ENCODE results near the gene ATP13A4.

The ATP13A4 gene

DNA sequence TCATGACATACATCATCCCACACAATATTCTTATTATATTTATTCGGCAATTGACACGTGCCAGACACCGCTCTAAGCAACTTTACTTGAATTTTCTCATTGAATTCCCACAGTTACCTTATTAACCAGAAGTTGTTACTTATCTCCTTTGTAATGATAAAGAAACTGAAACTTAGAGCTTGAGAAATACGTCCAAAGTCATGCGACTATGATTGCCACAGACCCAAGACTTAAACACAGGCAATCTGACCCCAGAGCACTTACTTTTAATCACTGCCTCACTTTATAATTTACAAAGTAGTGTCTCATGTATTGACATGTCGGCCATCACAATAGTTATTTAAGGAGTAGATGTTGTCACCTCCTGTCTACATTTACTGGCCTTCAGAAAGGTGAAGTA, 64.7 kb downstream of the ATP13A4 start:
- no peak for DNase-seq

DNA sequence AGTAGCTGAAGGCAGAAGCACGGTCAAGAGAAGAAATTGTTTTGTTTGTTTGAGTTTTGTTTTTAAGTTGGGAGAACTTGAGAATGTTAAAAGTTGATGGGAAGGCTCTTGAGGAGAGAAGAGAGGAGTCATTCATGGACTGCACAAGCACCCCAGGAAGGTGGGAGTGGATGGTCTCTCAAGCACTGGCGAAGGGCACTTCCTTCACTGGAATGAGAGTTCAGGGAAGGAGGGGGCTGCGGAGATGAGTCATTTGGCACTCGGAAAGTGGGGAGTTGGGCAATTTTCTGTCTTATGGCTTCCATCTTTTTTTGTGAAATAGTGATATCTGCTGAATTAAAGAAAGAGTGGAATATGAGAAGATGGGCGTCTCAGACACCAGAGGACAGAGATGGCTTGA, 66.0 kb downstream of the ATP13A4 start:
- DNase-seq = no peak

DNA sequence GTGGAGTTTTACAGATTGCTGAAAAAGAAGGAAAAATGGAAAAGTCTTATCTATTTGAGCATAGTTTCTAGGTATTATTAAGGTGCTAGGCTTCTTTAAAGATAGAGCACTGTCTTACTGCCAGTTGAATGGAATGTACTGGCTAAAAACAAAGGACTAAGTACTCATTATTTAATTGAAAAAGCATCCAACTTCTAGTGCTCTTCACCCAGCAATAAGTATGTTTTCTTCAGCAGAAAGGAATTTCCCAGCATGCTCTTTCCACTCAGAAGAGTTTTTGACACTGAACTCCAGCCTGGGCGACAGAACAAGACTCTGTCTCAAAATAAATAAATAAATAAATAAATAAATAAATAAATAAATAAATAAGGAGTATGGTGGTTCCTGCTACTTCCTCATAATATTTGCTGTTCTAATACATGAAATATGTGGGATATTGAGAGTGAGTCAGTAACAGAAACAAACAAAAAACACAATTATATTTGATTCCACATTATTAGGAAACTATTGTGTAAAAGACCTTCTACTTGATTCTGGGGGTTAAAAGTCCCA, 70.6 kb downstream of the ATP13A4 start:
- no peak for DNase-seq

DNA sequence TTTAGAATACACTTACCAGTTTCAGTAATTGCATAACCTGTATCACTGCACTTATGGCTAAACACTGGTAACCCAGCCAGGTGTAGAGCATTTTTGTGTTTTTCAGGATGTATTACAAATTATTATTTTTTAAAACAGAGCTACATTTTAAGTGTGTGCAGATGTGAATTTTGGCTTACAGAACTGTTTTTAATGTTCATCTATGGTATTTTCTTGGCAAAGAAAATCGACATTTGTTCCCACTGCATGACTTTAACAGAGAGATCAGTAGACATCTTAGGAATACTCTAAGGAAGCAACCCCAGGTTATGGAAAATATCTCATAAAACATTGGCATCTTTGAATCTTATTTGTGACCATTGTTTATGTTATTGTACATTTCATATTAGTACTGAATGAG, 73.3 kb downstream of the ATP13A4 start:
- DNase-seq = no peak

DNA sequence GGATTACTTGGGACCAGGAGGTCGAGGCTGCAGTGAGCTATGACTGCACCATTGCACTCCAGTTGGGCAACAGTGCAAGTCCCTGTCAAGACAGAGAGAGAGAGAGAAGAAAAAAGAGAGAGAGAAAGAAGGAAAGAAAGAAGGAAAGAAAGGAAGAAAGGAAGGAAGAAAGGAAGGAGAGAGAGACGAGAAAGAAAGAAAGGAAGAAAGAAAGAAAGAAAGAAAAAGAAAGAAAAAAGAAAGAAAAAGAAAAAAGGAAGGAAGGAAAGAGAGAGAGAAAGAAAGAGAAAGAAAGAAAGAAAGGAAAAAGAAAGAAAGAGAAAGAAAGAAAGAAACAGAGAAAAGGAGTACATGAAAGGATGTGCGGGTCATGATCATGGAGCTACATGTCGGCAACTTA, 80.2 kb downstream of the ATP13A4 start:
- no peak for DNase-seq

DNA sequence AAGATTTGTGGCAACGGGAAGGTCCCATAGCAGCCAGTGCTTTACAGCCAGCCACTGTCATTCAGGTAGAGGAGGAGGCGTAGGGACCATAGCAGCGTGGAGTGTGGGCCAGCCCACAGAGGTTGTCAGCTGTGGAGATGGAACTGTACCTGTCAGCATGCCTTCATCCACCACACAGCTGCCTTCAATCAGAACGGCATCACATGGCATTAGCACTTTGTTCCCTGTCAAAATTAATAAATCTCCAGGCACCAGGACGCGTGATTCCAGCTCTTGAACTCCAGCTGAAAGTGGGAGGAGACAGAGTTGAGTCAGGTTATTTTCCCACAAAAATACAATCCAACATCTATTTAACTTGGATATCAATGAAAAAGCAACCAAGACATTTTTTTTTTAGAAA, 84.0 kb downstream of the ATP13A4 start:
- DNase-seq = no peak

DNA sequence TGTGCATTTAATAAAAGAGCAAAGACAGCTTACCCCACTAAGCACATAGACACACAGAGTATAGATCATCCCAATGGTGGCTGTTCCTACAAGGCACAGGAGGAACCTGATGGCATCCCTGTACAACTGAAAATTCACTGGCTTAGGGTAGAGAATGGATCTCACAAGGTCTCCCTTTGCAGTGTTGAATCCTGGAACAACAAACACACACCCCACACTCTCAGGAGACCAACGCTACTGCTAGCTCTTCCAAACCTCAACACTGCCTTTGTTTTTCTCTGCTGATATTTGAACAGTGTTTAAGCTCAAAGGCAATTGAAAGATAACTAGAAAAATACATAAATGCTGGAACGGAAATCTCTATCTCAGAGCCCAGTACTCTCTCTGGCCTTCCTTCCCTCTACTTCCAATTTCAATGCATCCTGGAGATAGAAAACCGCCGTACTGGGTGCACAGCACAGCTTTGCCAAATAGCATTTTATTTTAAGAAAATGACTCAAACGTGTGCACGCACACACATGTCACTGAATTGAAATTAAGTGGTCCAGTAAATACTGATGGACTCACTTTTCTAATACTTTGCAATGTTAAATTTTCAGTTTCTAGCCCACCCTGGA, 88.6 kb downstream of the ATP13A4 start:
- no peak for DNase-seq

DNA sequence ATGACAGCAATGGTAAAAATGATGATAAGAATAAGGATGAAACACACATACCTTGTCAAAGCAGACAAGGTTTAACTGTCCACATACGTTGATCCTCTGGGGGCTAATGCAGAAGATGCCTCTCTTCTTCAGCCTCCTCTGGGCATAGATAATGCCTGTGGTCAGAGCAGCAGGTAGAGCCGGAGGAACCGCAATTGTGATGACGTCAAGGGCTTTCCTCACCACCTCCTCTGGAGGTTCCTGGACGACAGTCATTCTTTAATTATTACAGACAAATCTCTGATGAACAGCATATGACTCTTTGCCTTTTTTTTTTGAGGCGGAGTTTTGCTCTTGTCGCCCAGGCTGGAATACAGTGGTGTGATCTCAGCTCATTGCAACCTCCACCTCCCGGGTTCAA, 89.8 kb downstream of the ATP13A4 start:
- no peak for DNase-seq

DNA sequence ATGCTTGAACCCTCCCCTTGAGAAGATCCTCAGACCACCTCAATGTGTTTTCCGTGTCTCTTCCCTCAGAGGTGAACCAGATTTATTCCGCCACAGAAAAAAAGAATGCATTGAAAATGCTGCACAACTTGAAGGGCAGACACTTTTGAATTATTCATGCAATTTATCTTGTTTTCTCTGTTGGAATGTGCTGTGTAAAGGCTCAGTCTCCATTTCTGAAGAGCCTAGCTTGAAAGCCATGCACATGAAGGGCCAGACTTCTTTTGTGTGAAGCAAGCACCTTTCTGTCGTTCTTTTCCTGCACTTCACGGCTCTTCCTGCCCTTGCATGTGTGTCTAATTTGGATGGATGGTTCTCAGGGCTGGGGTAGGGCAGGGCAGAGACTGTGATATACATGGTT, 97.2 kb downstream of the ATP13A4 start:
- DNase-seq = no peak

DNA sequence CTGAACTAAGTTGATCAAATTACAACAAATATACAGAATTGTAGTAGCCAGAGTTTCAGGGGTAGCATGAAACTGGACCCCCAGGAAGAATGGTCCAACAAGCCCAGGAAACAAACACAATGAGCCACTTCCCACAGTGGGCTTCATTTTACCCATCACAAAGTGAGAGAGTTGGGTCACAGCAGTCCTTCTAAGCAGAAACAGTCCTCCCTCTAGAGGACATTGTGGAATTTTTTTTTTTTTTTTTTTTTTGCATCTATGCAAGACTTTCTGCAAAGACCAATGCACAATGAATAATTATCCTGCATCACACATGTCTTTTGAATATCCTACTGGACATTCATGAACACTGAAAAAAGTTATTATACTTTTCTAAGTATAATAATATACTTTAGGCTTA, 102.4 kb downstream of the ATP13A4 start:
- DNase-seq = no peak

DNA sequence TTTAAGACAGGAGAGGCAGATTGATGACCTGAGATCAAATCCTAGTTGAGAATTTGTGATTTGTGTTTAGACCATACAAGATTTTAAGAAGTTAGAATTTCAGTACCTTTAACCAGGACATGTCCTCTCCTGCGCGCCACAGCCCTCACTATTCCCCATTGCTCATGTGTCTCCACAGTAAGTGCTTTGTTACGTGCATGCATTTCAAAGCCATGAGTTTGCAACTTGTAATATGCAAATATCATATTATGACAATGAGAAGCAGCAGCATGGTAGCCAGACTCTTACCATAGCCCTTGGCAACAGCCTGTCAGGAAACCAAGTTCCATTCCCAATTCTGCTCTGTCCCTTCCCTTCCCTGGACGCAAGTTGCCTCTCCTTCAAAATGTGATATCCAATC, 102.8 kb downstream of the ATP13A4 start:
- no peak for DNase-seq

DNA sequence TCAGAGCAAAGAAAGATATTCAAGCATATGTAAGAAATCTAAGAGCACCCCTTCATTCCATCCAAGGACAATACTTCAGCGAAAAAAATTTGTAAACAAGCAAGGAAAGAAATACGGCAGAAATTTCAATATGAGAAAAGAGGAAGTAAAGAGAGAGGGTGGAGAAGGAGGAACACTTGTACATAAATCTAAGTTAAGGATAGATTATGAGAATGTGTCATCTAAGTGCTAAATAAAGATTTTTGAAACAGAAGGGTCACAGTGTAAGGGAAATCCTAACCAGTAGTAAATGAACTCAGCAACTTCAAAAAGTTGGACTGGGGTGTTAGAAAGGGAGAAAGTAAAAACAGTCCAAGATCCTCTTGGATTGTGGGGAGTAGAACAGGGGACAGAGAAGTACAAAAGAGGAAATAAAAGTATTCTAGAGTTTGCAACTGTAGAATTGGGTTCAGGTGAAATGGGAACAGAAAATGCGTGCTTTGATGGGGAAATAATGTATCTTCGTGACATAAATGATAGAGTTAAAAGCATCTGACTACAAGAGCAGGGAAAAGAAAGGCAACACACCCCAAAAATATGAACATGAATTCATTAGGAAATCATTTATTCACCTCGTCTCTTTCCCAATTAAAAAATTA, 107.6 kb downstream of the ATP13A4 start:
- no peak for DNase-seq

DNA sequence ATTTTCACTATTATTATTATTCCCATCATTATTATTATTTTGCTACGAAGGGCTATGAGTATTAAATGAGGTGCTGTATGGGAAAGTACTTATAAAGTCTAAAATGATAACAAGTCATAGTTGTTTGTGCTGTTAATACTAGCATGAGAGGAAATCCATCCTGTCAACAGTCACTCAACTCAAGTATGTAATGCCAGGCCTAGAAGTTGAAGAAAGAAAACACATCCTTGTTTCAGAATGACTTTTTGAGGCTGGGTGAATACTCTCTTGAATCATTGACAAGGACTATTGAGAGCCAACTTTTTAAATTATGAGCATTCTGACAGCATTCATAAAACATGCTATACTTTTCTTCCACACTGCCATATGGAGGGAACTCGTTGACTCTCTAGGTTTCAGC, 115.3 kb downstream of the ATP13A4 start:
- no peak for DNase-seq

DNA sequence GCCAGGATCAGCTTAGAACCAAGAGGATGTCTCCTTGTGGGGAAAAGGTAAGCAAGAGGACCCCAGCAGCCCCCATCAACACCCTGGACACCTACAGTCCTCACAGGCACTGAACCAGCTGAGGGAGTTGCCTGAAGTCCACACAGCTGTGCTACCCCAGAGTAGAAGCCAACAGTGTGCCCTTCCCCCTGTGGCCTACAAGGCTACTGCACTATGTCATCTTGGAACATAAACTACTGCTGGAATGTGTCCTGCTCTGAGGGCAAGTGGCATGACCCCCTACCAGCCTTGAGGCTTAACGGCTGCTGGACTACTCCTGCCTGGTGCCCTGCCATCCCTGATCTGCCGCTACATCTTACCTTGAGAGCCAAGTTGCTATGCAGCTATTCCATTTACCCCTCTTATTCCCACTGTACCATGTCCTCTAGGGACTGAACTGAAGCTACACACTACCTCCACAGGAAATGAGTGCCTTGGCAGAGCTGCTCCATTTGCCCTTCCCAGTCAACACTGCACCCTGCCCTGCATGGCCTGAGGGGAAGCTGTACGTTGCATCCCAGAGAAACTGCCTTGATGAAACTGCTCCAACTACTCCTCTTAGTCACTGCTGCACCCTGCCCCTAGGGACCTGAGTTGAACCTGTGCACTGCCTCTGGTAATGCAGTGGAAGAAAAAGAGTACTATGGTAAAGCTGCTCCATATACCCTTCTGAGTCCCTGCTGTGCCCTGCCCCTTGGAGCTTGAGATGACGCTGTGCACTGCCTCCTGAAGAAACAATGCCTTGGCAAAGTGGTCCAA, 135.9 kb downstream of the ATP13A4 start:
- no peak for DNase-seq

DNA sequence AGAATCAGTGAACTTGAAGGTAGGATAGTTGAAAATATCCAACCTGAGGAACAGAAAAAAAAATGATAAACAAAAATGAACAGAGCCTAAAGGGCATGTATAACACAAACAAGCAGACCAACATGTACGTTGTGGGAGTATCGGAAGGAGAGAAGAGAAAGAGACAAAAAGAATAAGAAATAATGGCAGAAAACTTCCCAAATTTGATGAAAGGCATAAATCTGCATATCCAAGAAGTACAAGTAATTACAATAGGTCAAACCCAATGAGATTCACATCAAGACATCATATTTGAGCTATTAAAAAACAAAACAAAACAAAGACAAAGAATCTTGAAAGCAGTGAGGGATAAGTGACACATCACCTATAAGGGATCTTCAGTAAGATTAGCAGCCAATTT, 138.1 kb downstream of the ATP13A4 start:
- DNase-seq = no peak

DNA sequence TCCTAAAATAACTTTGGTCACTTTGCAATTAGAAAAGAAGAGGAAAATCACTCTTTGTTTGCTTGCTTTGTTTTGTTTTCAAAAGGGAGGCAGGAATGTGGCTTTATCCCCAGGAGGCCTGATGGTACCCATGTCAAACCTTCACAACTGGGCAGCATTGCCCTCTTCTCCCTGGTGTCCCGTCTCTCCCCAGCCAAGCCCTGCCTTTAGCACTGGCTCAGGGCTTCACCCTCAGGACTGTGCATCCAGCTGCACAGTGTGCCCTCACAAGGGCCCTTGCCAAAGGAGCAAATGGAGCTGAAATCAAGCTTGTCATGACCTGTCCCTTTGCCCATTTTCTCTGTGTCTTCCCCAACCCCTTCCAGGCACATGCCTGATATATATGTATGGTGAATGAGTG, 147.0 kb downstream of the ATP13A4 start:
- DNase-seq = no peak

DNA sequence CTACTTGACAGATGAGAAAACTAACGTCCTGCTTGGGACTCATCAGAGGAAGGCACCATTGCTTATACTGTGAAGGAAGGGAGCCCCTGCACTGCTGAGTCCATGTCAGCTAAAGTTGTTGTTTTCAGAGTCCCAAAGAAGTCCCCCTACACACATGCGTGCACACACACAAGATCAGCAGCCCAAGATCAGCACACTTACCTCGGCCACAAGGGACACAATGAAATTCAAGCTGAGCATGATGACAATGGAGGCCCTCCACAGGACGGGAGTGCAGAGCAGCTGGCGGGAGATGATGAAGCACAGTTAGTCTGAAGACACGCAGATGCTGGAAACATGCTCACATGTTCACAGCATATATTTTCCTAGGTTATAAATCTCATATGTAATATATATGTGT, 147.6 kb downstream of the ATP13A4 start:
- no peak for DNase-seq

DNA sequence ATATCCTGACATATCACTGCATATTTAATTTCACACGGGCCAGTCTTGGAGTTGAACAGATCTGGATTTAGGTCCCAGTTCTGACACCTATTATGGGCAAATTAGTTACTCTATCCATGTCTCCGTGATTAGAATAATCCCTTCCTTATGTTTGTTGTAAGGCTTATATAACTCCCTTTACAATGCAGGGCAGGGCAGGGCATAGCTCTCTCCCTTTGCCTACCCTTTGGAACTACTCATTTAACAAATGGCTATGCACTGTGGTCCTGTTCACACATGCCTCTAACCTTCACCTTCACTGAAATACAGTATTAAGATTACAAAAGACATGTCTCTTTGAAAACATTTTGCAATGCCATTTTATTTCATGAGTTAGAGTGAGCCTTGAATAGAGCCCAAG, 151.4 kb downstream of the ATP13A4 start:
- no peak for DNase-seq

DNA sequence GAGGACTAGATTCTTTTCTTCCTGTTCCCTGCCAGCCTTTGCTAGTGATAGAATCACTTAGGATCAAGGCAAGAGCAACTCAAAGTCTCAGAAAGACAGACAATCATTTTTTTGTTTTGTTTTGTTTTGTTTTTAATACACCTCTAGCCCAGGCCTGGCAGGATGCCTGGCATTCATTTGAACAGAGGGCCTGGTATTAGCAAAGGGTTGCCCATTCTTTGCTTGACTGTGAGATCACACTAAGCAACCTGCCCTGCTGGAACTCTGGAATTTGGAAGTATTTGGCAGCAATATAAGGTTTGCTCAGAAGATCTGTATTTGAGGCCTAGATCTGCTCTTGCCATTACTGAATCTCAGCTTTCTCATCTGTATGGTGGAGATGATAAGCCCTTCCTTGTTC, 154.4 kb downstream of the ATP13A4 start:
- no peak for DNase-seq

DNA sequence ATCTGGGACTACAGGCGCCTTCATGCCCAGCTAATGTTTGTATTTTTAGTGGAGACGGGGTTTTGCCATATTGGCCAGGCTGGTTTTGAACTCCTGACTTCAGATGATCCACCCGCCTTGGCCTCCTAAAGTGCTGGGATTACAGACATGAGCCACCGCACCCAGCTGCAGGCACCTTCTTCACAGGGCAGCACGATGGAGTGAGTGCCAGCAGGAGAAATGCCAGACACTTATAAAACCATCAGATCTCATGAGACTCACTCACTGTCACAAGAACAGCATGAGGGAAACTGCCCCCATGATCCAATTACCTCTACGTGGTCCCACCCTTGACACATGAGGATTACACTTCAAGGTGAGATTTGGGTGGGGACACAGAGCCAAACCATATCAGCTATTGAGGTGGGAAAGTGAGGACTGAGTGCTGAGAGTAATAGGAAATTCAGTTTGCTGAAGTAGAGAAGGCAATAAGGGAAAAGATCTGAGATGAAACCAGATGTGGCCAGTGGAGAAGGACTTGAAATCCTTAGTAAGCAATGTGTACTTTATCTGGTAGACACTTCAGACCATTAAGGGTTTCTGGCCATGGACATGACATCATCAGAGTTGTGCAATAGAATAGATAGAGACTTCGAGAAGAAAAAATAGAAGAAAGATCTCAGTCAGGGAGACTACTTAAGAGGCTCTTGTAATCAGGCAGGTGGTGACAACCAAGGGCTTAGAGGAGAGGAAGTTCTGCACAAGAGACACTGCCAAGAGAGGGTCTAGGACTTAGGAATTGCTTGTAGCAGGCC, 158.0 kb downstream of the ATP13A4 start:
- no peak for DNase-seq

DNA sequence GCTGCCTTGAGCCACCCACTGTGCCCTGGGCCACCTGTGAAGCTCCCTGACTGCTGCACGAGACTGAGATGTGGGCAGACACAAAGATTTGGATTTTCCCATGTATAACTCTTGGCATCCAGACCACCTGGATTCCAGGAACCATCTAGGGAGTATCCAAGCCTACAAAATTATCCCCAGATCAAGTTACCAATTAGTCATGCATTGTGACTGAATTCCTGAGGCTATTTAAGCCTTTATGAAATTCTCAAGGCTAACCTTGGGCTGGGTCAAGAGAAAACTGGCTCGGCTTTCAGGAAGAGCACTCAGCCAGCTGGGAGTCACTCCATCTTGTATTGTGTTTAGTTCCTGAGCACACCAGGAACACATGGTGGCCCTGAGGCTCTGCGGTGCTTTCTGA, 162.8 kb downstream of the ATP13A4 start:
- no peak for DNase-seq

DNA sequence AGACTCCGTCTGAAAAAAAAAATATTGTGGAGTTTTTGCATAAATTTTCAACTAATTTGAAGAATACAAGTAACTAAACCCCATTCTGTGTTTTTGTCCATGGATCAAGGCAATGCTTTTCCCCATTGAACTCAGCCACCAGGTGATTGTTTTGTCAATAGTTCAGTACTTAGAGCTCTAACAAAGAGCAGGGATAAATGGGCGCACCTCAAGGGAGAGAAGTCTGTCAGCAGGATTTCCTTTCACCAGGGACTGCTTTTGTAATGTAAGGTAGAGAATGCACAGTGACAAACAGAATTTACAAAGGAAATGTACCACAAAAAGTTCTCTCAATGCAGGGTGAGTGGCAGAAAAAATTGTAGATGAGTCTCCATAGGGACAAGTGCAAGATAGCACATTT, 165.4 kb downstream of the ATP13A4 start:
- DNase-seq = no peak

DNA sequence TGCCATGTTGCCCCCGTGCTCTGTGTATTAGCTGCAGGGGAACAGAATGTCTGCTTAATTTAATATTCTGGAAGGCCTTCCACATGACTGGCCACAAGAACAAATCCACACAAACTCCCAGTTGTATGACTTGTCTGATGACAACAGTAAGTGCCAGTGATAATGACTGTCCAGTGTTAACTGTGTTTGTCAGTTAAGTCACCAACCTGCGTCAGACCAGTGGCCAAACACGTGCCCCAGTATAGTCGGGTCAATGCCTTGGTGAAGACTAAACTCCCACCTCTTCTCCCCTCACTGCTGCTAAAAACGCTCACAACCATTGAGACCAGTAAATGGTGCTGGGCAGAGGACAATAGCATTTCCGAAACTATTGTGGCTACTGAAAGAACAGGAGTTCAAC, 166.3 kb downstream of the ATP13A4 start:
- DNase-seq = no peak

All from NCI-H1417 treated with DMSO at 0.1 percent for 48 hours (cell line).